MM.1S (cell line): Measurements from ENCODE around the gene NAT10.

Experiments
- DNase-seq: peaks from one replicate; pipeline ENCODE4 v3.0.0-alpha.2; 2015
- H2AFZ ChIP-seq: fragments of 300-600 bp; sonication (generic); 2 replicates; pipeline ENCODE4 v1.6.0; 2016; ENCODE audit warnings: antibody characterized with exemption, low read length
- H3F3A ChIP-seq: fragments of 300-600 bp; sonication (generic); 2 replicates; pipeline ENCODE4 v1.6.1; 2016; ENCODE audit warnings: mild to moderate bottlenecking, antibody characterized with exemption, low read length, moderate library complexity, mixed read lengths; ENCODE audit not compliant: insufficient read depth
- H3K27ac ChIP-seq: fragments of 300-600 bp; sonication (generic); 2 replicates; pipeline ENCODE4 v1.5.1; 2016; ENCODE audit warnings: mild to moderate bottlenecking, low read length
- H3K27me3 ChIP-seq: fragments of 300-600 bp; sonication (generic); replicated peaks from 2 replicates; pipeline ENCODE4 v1.6.0; 2016; ENCODE audit warnings: low read length; ENCODE audit not compliant: insufficient read depth
- H3K36me3 ChIP-seq: fragments of 300-600 bp; sonication (generic); replicated peaks from 2 replicates; pipeline ENCODE4 v1.6.1; 2016; ENCODE audit warnings: mild to moderate bottlenecking, low read length, mixed read lengths; ENCODE audit not compliant: insufficient read depth
- H3K4me1 ChIP-seq: fragments of 300-600 bp; sonication (generic); 2 replicates; pipeline ENCODE4 v1.6.1; 2016; ENCODE audit warnings: low read length, mixed read lengths
- H3K4me2 ChIP-seq: fragments of 300-600 bp; sonication (generic); 2 replicates; pipeline ENCODE4 v1.6.0; 2016; ENCODE audit warnings: low read depth, low read length
- H3K4me3 ChIP-seq: fragments of 300-600 bp; sonication (generic); 2 replicates; pipeline ENCODE4 v1.5.1; 2016; ENCODE audit warnings: low read length, mixed read lengths
- H3K79me2 ChIP-seq: fragments of 300-600 bp; sonication (generic); 2 replicates; pipeline ENCODE4 v1.6.1; 2016; ENCODE audit warnings: mixed run types, low read length, mixed read lengths
- H3K9ac ChIP-seq: fragments of 300-600 bp; sonication (generic); 2 replicates; pipeline ENCODE4 v1.6.1; 2016; ENCODE audit warnings: low read length, mixed read lengths
- H3K9me2 ChIP-seq: fragments of 300-600 bp; sonication (generic); replicated peaks from 2 replicates; pipeline ENCODE4 v1.6.1; 2016; ENCODE audit warnings: mild to moderate bottlenecking, low read length, mixed read lengths; ENCODE audit not compliant: insufficient read depth
- H3K9me3 ChIP-seq: fragments of 300-600 bp; sonication (generic); replicated peaks from 2 replicates; pipeline ENCODE4 v1.6.1; 2016; ENCODE audit warnings: mild to moderate bottlenecking, low read length, mixed read lengths; ENCODE audit not compliant: insufficient read depth
- H4K20me1 ChIP-seq: fragments of 300-600 bp; sonication (generic); 2 replicates; pipeline ENCODE4 v1.6.1; 2016; ENCODE audit warnings: mild to moderate bottlenecking, low read length, moderate library complexity, mixed read lengths; ENCODE audit not compliant: insufficient read depth
- EZH2 ChIP-seq: fragments of 300-600 bp; sonication (generic); optimal IDR thresholded peaks from 2 replicates; pipeline ENCODE3; 2017; ENCODE audit warnings: low read depth, mild to moderate bottlenecking, antibody characterized with exemption, low read length, mixed read lengths
- EZH2phosphoT487 ChIP-seq: fragments of 300-600 bp; sonication (generic); IDR thresholded peaks from 2 replicates; pipeline ENCODE4 v1.6.1; 2018; ENCODE audit warnings: antibody characterized with exemption, low read length
- TF ChIP-seq, protein P1 (sequence below): fragments of 300-600 bp; sonication (generic); IDR thresholded peaks from 2 replicates; pipeline ENCODE4 v1.5.1; 2016; ENCODE audit warnings: antibody characterized with exemption, low read length, mixed read lengths

Gene NAT10

GRCh38 chr11:34166806-34167740 is 61.6 kb downstream of the NAT10 start:
- H3K9me2 ChIP-seq = no peaks in the 10 kb centered on the region
- no peak overlapping the region for H3K4me2 ChIP-seq
- TF ChIP-seq EZH2 (no peak), EZH2phosphoT487 (no peak)
- TF ChIP-seq, protein P1, sequence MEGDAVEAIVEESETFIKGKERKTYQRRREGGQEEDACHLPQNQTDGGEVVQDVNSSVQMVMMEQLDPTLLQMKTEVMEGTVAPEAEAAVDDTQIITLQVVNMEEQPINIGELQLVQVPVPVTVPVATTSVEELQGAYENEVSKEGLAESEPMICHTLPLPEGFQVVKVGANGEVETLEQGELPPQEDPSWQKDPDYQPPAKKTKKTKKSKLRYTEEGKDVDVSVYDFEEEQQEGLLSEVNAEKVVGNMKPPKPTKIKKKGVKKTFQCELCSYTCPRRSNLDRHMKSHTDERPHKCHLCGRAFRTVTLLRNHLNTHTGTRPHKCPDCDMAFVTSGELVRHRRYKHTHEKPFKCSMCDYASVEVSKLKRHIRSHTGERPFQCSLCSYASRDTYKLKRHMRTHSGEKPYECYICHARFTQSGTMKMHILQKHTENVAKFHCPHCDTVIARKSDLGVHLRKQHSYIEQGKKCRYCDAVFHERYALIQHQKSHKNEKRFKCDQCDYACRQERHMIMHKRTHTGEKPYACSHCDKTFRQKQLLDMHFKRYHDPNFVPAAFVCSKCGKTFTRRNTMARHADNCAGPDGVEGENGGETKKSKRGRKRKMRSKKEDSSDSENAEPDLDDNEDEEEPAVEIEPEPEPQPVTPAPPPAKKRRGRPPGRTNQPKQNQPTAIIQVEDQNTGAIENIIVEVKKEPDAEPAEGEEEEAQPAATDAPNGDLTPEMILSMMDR = no peak
- H3K4me1 ChIP-seq = no peaks in the 10 kb centered on the region
- H2AFZ ChIP-seq = no peak overlapping the region
- H3K36me3 ChIP-seq = no peaks in the 10 kb centered on the region
- no peak for DNase-seq
- H3K27me3 ChIP-seq = no peaks in the 10 kb centered on the region
- H3K9me3 ChIP-seq = no peaks in the 10 kb centered on the region
- H4K20me1 ChIP-seq = no peaks in the 10 kb centered on the region
- no peak overlapping the region for H3K4me3 ChIP-seq
- H3K9ac ChIP-seq = no peak overlapping the region
- H3K27ac ChIP-seq = no peak overlapping the region
- no peaks in the 10 kb centered on the region for H3F3A ChIP-seq
- H3K79me2 ChIP-seq = no peaks in the 10 kb centered on the region

DNA sequence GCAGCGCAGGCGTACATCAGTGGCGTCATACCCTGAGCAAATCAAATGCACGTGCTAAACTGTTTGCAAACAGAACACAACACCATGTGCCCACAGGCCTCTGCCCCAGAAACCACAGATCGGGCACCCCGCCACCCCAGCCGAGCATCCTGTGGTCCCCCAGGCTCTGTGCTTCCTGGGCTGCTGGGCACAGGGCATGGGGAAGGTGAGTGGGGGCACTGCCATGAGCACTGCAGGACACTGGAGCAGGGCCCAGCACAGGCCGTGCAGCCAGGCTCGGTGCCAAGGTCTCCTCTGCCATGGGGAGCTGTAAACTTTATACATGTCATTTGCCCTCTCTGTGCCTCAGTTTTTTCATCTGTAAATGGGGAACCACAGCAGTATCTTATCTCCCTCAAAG is 62.5 kb downstream of the NAT10 start:
- Histone ChIP-seq H3K27ac (no peak overlapping the region), H3K79me2 (no peaks in the 10 kb centered on the region), H3K27me3 (no peaks in the 10 kb centered on the region), H3K4me2 (no peak overlapping the region), H3K9me2 (no peaks in the 10 kb centered on the region), H3K4me1 (no peaks in the 10 kb centered on the region), H4K20me1 (no peaks in the 10 kb centered on the region), H3K9me3 (no peaks in the 10 kb centered on the region), H3K4me3 (no peak overlapping the region), H3F3A (no peaks in the 10 kb centered on the region), H3K9ac (no peak overlapping the region), H2AFZ (no peak overlapping the region), H3K36me3 (no peaks in the 10 kb centered on the region)
- no peak for DNase-seq
- TF ChIP-seq EZH2phosphoT487 (no peak), EZH2 (no peak)
- TF ChIP-seq, protein P1 = no peak

DNA sequence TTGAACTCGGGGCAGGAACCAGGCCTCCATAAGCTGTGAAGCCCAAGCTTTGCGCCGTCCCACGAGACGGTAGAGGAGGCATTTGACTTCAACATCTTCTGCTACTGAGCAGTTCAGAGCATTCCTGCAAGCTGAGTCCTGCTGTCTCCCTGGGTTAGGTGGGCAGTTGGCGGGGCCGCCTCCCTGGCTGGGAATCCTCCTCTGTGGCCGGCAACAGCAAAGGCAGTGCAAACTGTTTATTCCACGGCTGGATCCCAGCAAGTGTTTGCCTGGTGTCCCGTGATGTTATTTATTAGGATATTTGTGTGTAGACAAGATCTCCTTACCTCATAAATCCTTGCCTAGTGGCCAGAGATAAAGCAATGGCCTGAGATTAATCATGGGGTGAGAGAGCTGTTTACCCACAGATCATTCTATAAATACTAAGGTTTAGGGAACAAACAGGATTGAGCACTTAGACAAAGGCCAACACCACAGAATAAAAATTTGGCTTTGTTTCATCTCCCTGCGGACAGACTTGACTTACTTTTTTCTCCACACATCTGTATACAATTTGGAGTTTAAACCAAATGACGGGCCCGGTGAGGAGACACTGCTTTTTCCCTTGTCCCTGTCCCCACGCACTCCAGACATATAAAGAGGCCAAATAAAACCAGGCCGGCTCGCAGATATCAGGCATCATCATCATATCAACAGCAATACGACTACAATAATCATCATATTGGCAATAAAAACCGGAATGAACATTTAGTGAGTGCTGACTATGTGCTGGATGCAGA is 63.4 kb downstream of the NAT10 start:
- DNase-seq = no peak
- H3K9me3 ChIP-seq = no peaks in the 10 kb centered on the region
- no peaks in the 10 kb centered on the region for H3K79me2 ChIP-seq
- H3K4me2 ChIP-seq = no peak overlapping the region
- H3K27ac ChIP-seq = no peak overlapping the region
- no peak overlapping the region for H3K9ac ChIP-seq
- no peaks in the 10 kb centered on the region for H3K9me2 ChIP-seq
- H2AFZ ChIP-seq = no peak overlapping the region
- TF ChIP-seq, protein P1 = no peak
- TF ChIP-seq EZH2phosphoT487 = no peak
- H4K20me1 ChIP-seq = no peaks in the 10 kb centered on the region
- H3K27me3 ChIP-seq = no peaks in the 10 kb centered on the region
- no peaks in the 10 kb centered on the region for H3F3A ChIP-seq
- no peaks in the 10 kb centered on the region for H3K36me3 ChIP-seq
- no peak overlapping the region for H3K4me3 ChIP-seq
- 0 out of 2 replicates have a peak, but pooled peaks cover 2% of the 10 kb centered on the region for H3K4me1 ChIP-seq
